HG02970 (cell line): ENCODE data around the gene NAP1L5.
A peak's percentile ranks its signal among the peaks of the same experiment; 100 is the strongest.

ENCODE experiments used
- ATAC-seq: cut with Tn5 transposase; IDR thresholded peaks from one replicate; pipeline ENCODE4 v1.9.1; 2021; ENCODE audit warnings: mild to moderate bottlenecking, moderate library complexity, moderate number of reproducible peaks; ENCODE audit not compliant: unreplicated experiment, low FRiP score

NAP1L5 gene

GRCh38 chr4:88697588-88698329 is at the start of gene NAP1L5:
TSS of gene NAP1L5 (minus strand) at chr4:88697829. CDS start at chr4:88697754, 75 bp downstream.
- ATAC-seq = peak; percentile 84

DNA sequence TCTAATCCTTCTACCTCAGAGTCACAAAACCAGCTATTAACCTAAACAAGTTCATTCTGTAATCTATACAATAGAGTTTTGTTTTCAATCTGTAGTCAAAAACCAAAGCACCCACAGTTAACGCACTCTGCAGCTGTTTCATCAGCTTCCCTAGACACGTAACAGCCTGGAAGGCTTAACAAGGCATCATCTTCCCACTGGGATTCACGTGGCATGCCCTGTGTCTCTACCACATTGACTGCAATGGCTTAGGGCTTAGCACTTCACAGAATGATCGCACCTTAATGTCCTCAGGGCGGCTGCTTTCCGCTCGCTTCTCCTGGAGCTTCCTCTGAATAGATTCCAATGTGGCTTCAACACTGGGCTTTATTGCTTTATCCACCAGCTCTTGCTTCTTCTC is 49.7 kb upstream of the NAP1L5 start:
- ATAC-seq = no peak

DNA sequence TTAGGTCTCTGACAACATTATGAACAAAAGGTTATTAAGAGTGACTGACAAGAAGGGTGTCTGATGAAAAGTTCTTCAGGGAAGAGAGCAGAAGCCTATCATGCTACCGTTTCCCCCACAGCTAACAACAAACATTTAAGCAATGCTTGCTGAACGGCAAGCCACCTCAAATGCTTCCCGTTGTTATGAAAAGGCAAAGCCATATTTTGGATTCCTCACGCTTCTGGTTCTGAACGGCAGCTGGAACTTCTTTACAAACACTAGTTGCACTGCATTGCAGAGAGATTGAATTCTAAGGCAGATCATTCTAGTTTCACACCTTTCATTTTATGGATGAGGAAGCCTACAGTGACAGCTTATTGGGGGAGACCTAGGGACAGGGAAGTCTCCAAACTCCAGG is 48.6 kb upstream of the NAP1L5 start:
- ATAC-seq = no peak

GRCh38 chr4:88745581-88746163 is 48.0 kb upstream of the NAP1L5 start:
- ATAC-seq = no peak

- ATAC-seq = no peak
Measured at GRCh38 chr4:88745175-88745574, 47.5 kb upstream of the NAP1L5 start.

- ATAC-seq = no peak
Measured at GRCh38 chr4:88744609-88745008, 47.0 kb upstream of the NAP1L5 start.

DNA sequence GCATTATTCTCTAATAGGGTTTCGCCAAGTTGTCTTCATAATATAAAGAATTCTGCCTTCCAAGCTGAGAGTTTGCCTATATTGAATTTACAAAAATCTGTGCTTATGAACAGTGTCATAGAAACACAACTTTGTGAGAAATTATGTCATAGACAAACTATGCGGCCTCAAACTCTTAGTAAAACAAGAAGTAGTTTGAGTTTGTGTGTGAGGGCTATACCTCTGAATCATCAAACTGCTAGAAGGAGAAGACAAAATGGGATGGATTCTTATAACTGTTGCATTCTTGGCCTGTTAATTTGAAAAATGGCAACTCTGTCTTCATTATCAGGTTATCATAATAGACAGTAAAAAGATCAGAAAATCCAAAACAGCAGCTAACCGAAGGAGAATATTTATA is 46.1 kb upstream of the NAP1L5 start:
- ATAC-seq = no peak

DNA sequence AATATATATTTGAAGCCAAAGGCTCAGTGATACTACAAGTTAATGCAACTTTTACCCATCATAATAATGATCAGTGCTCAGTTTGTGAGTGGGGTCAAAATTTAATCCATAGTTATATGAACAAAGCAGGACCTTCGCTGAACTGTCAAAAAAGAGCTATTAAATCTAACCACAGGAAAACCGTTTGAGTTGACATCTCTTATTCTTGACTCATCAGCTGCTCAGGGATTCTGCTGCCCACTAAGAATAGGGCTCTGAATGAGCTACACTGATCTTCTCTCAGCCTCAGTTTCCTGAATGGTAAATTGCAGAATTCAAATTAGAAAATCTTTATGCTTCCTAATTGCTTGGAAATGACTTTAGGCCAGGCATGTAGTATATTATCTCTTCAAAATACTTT is 44.9 kb upstream of the NAP1L5 start:
- ATAC-seq = no peak

GRCh38 chr4:88738180-88738579 is 40.6 kb upstream of the NAP1L5 start:
- ATAC-seq = no peak

DNA sequence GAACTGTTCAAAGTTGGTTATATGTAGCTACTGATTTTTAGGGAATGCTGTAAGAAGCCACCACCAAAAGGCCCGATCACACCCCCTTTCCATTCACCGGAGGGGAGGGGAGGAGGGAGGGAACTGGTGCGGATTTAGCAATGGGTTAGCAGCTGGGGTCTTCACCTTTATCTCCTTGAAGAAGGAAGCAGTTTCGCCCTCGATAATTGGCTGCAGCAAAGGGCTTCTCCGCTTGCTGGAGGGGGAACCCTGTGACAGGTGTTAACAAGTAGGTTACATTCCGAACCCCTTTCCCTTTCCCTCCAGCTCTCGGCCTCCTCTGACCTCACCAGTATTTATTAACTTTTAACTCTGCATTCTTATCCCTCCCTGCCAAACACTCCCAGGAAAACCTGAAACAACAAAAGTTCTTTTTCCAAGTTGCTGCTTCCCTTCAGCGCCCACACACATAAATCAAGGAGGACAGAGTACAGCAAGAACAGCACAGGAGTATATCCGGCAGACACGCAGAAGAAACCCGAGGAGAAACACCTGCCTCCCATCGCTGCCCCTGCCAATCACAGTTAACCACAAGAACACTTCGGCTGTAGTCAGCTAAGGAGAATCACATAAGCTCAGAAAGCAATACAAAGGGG is 39.8 kb upstream of the NAP1L5 start:
- ATAC-seq = no peak

- no peak for ATAC-seq
Measured at GRCh38 chr4:88736264-88736663, 38.6 kb upstream of the NAP1L5 start.

GRCh38 chr4:88735564-88735963 is 37.9 kb upstream of the NAP1L5 start:
- no peak for ATAC-seq

DNA sequence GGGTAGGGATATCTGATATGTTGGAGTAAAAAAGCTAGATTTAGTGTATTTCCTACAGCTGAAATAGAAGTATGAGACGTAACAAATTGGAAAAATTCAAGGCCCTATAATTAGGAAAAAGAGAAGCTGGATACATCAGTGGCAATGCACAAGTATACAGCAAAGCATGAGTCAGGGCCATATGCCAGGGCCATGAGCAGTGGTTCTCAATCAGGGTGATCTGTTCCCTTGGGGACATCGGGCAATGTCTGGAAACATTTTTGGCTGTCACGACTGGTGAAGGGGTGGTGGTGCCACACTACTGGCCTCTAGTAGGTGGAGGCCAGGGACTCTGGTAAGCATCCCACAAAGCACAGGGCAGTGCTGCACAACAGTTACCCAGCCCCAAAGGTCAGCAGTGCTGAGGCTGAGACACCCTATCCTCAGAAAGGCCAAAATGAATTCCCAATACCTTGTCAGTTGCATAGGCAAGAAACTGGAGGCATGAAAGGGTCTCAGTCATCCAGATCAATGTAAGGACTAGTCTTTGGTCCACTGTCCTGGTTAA is 36.8 kb upstream of the NAP1L5 start:
- ATAC-seq = no peak

GRCh38 chr4:88732714-88733368 is 35.2 kb upstream of the NAP1L5 start:
- ATAC-seq = no peak

- no peak for ATAC-seq
Measured at GRCh38 chr4:88731381-88731780, 33.8 kb upstream of the NAP1L5 start.

GRCh38 chr4:88730811-88731210 is 33.2 kb upstream of the NAP1L5 start:
- no peak for ATAC-seq

GRCh38 chr4:88729146-88729760 is 31.6 kb upstream of the NAP1L5 start:
- no peak for ATAC-seq

- no peak for ATAC-seq
Measured at GRCh38 chr4:88728146-88728545, 30.5 kb upstream of the NAP1L5 start.

DNA sequence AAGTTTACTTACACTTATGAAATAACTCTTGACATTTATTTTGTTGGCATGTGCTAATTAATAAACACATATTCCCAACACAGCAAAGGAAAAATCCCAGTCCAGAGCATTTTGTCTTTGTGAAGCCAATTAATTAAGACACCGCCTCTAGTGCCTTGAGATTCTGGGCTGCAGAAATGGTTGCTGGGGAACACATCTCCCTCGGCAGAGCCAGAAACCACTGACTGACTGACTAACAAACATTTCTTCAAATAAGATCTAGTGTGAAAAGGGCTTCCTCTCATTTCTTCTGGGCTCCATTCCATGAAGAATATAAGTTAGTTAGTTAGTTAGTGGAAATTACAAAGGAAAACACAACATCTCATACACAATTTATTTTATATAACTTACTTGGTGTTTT is 28.4 kb upstream of the NAP1L5 start:
- no peak for ATAC-seq

DNA sequence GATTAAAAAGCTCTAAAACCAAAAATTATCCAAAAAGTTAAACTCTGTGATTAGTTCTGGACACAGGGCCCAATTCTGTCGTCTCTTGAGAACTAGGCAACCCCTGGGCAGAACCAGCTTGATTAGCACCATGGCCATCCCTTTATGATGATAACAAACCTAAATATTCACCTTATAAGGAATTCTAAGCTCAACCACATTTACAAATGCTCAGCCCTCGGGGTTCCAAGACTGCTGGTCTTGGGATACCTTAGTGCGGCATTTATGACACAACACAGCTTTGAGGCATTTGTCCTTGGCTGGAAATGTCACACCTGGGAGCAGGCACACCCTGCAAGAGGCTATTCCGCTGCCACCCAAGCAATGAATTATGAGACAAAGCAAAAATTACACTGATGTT is 27.5 kb upstream of the NAP1L5 start:
- ATAC-seq = no peak

- no peak for ATAC-seq
Measured at GRCh38 chr4:88724406-88724805, 26.8 kb upstream of the NAP1L5 start.
